Retinal pigment epithelial cell (primary cell): ENCODE measurements around the gene ASNSD1.

Experiments
- DNase-seq: peaks from one replicate; pipeline ENCODE4 v3.0.0-alpha.2; 2010; ENCODE audit warnings: low read depth
- H3K4me3 ChIP-seq: 2 replicates; pipeline ENCODE4 v1.5.1; 2011; ENCODE audit warnings: mild to moderate bottlenecking, low read length, control low read depth, moderate library complexity
- TF ChIP-seq, protein P1 (sequence below): conservative IDR thresholded peaks from 2 replicates; pipeline ENCODE4 v1.5.1; 2011; ENCODE audit warnings: low read depth, low read length, control low read depth, inconsistent platforms

ASNSD1 gene

DNA sequence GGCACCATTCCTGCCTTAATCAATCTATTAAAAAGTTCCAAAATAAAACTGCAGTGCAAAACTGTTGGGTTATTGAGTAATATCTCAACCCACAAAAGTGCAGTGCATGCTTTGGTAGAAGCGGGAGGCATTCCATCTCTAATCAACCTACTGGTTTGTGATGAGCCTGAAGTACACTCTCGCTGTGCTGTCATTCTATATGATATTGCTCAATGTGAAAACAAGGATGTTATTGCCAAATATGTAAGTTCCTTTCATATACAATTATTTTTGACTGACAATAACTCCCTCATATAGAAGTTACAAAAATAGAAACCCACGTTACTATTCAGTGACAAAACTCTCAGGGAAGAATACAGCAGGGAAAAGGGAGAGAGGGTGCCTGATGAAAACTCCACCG lies 58.3 kb downstream of the ASNSD1 start:
- DNase-seq = no peak
- TF ChIP-seq, protein P1, sequence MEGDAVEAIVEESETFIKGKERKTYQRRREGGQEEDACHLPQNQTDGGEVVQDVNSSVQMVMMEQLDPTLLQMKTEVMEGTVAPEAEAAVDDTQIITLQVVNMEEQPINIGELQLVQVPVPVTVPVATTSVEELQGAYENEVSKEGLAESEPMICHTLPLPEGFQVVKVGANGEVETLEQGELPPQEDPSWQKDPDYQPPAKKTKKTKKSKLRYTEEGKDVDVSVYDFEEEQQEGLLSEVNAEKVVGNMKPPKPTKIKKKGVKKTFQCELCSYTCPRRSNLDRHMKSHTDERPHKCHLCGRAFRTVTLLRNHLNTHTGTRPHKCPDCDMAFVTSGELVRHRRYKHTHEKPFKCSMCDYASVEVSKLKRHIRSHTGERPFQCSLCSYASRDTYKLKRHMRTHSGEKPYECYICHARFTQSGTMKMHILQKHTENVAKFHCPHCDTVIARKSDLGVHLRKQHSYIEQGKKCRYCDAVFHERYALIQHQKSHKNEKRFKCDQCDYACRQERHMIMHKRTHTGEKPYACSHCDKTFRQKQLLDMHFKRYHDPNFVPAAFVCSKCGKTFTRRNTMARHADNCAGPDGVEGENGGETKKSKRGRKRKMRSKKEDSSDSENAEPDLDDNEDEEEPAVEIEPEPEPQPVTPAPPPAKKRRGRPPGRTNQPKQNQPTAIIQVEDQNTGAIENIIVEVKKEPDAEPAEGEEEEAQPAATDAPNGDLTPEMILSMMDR = no peak

More for the DNA sequence above, 58.3 kb downstream of the ASNSD1 start:
- no peak overlapping the region for H3K4me3 ChIP-seq
